Skin of body (tissue), 2 donors: Measurements from ENCODE around the gene THAP7. TPM values are rescaled to one million over a fixed set of nuclear protein-coding genes. Genes with fewer than 3 reads are reported as not detected.

ENCODE experiments used
- small RNA-seq: library from RNA; depleted of rRNA; stranded (forward); fragments of <200 nt; gene quantifications from one replicate; pipeline ENCODE3, GENCODE V24; 2014; ENCODE audit warnings: low replicate concordance
- total RNA-seq: library from RNA; depleted of rRNA; stranded (reverse); fragments of >200 nt; gene quantifications from one replicate; pipeline ENCODE4 v1.2.3, GENCODE V29; 2014

The THAP7 gene
- total RNA-seq, 1 donor from 2014 or later = 10.7 TPM

Small RNA genes lying within 50 kb of the gene (small RNA-seq; reads per million reads assigned to genes)
- not detected for gene MIR649

Other genes starting within 250 kb of the THAP7 start
- not detected for gene SERPIND1, start 228.0 kb downstream of the THAP7 start, total RNA-seq
- gene PI4KA, start 143.3 kb downstream of the THAP7 start, total RNA-seq = 40.5 TPM
- gene SNAP29, start 143.1 kb downstream of the THAP7 start, total RNA-seq = 6.6 TPM
- gene CRKL, start 84.7 kb downstream of the THAP7 start, total RNA-seq = 42.0 TPM
- gene AIFM3, start 34.9 kb downstream of the THAP7 start, total RNA-seq = 0.20 TPM
- 33.7 TPM for gene LZTR1, start 19.8 kb downstream of the THAP7 start, total RNA-seq
- 0.59 TPM for gene P2RX6, start 13.0 kb upstream of the THAP7 start, total RNA-seq
- gene SLC7A4, start 30.4 kb upstream of the THAP7 start, total RNA-seq = 0.69 TPM
- 0.20 TPM for gene LRRC74B, start 43.8 kb upstream of the THAP7 start, total RNA-seq